GM18951 (cell line): Measurements from ENCODE around the gene SAE1.

Source experiments
- POLR2A ChIP-seq: IDR thresholded peaks from 4 replicates; pipeline ENCODE4 v1.6.1; 2011; ENCODE audit warnings: mild to moderate bottlenecking; ENCODE audit not compliant: insufficient read length, insufficient read depth; ENCODE audit errors: extremely low read depth
- in situ Hi-C: fragments of 300-500 bp; cut with MboI; formaldehyde crosslinking; loops from one replicate; pipeline ENCODE4 v1.12.0; 2022; ENCODE audit warnings: low sequenced_read_pairs, mixed read lengths, inconsistent platforms; ENCODE audit not compliant: unreplicated experiment

Gene SAE1

DNA sequence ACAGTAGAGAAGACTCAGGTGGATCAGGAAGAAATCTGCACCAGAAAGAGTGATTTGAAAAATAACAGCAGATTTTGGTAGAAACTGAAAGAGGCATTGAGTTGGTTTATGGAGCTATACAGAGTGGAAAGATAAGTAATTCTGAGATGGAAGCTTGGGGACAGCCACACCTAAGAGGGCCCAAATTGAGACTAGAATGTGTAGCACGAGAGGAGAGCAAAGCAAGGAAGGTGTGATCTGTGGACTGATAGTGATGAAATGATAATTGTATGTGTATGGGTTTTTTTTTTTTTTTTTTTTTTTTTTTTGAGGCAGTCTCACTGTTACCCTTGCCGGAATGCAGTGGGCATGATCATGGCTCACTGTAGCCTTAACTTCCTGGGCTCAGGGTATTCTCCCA is 16.3 kb downstream of the SAE1 start:
- TF ChIP-seq POLR2A: no peak
- in situ Hi-C loops: loop anchor here (10.0 kb wide), 1 partner anchor 108 kb away; the partner anchor contains the start of gene CCDC9

GRCh38 chr19:47151627-47152026 is 21.0 kb downstream of the SAE1 start:
- TF ChIP-seq POLR2A: no peak
- in situ Hi-C loops: no loop called here

DNA sequence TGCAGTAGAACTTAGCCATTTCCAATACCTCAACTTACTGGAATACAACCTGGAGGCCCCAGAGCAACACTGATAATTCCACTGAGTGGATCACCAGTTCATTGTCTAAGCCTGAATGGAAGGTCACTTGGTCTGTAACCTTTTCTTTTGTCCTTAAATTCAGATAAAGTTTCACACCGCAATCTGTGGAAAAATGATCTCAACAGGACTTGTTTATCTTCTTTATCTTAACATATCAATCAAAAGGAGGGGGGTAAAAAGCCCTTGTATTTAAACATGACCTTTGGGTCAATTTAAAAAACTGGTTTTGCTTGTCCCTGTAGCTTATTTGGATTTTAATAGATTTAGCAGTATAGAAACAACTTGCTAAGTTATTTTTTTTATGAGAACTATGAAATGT is 21.6 kb downstream of the SAE1 start:
- in situ Hi-C loops: no loop called here
- TF ChIP-seq POLR2A: no peak

GRCh38 chr19:47152632-47153031 is 22.0 kb downstream of the SAE1 start:
- in situ Hi-C loops: no loop called here
- no peak for TF ChIP-seq POLR2A

DNA sequence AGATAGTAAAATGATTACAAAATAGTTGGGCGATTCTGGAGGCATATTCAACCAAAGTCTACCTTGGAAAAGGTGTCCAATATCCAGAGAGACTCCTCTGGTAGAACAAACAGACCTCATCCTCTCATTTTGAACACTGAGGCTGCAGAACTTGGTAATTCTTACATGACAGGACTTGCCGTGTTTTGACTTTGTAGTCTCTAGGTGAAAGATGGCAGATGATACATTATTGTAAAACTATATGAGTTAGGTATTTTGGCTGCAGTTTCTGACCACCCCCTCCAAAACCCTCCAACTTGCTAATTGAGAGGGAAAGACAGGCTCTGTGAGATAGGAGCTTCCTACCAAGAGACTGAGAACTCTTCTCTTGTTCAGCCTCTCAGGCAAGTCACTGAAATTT is 22.6 kb downstream of the SAE1 start:
- in situ Hi-C loops: no loop called here

DNA sequence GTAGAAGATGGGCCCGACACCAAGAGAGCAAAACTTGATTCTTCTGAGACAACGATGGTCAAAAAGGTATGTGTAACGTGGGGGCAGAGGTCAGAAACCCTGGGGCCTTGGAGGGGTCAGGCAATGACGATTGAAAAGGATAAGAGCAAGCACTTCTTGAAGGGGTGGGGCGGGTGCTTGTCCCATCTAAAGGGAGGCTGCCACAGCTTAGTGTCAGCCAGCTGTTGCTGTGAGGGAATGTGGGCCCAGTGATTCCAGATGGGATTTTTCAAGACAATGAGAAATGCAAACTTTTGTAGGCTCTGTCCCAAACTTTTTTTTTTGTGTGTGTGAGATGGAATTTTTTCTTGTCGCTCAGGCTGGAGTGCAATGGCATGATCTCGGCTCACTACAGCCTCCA is 24.5 kb downstream of the SAE1 start:
- TF ChIP-seq POLR2A: no peak
- in situ Hi-C loops: no loop called here

More for the DNA sequence above, 22.6 kb downstream of the SAE1 start:
- no peak for TF ChIP-seq POLR2A

DNA sequence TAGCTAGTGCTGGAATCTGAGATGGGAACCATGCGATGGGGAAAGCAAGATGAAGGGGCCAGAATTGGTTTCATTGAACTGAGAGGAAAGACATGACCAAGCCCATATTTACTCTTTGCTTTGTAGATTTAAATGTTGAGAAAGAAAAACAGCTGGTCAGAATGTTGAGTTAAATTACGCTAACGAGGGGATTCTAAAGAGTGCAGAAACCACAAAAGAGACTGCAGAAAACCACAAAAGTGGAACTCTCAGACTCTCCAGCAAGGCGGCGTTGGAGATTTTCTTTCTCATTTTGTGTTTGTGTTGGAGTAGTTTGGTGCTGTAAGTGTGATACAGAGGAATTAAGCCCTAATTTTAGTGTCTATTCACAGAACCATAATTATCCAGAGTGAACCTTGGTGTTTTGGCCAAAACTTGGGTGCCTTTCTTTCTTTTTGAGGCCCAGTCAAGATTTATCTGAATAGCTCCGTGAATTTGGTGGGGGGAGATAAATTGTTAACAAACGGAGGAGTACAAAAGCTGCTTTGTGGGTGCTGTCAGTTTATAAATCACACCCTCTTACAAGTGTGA is 26.3 kb downstream of the SAE1 start:
- in situ Hi-C loops: no loop called here
- no peak for TF ChIP-seq POLR2A

- in situ Hi-C loops: no loop called here
- TF ChIP-seq POLR2A: no peak
Observed at GRCh38 chr19:47157431-47158321, 27.0 kb downstream of the SAE1 start.

- in situ Hi-C loops: no loop called here
- no peak for TF ChIP-seq POLR2A
Observed at GRCh38 chr19:47158367-47158791, 27.7 kb downstream of the SAE1 start.

DNA sequence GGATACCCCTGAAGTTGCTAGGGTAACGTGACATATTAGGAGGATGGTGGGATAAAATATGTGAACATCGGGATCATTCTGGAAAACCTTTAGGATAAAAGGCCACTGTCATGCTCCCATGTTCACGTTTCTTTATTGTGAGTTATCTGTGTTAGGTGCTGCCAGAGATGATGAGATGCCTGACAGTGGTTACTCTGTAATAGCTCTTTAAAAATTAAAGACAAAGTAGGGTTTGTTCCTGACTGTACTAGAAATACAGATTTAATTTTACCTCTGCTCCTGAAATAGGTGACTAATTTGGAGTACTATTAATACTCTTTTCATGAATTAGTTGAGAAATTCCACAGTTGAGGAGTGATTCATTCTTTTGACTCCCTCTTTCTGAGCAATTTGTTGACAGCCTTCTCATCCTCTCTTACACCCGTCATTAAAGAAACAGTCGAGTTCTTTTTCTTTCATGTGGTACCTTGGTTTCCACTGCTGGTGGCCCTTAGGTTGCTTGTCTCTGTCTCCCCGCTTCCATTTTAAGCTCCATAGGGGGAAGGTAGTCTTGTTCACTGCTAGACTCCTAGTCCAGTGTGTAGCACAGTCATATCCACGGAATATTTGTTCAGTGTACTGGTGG is 28.4 kb downstream of the SAE1 start:
- TF ChIP-seq POLR2A: no peak
- in situ Hi-C loops: no loop called here

DNA sequence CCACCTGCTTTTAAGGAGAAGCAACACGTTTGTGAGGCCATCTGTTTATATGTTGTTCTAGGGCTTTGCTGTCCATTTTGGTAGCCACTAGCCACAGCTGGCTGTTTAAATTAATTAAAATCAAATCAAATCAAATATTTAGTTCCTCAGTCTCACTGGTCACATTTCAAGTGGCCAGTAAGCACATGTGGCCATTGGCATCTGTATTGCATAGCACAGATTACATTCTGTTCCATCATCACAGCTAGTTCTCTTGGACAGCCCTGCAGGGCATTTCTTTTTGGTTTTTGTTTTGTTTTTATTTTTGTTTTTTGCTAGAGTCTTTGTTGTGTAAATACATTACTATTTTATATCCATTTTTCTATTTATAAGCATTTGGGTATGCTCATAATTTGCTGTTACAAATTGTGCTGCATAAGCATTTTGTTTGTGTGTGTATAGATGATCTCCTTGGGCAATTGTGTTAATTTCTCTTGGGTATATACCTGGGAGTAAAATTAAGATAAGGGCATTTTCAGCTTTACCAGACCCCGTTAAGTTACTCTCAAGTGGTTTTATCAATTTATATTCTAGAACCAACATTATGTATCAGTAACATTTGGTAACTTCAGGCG is 31.3 kb downstream of the SAE1 start:
- in situ Hi-C loops: no loop called here
- TF ChIP-seq POLR2A: no peak

- in situ Hi-C loops: no loop called here
- TF ChIP-seq POLR2A: no peak
Observed at GRCh38 chr19:47168065-47168464, 37.4 kb downstream of the SAE1 start.

DNA sequence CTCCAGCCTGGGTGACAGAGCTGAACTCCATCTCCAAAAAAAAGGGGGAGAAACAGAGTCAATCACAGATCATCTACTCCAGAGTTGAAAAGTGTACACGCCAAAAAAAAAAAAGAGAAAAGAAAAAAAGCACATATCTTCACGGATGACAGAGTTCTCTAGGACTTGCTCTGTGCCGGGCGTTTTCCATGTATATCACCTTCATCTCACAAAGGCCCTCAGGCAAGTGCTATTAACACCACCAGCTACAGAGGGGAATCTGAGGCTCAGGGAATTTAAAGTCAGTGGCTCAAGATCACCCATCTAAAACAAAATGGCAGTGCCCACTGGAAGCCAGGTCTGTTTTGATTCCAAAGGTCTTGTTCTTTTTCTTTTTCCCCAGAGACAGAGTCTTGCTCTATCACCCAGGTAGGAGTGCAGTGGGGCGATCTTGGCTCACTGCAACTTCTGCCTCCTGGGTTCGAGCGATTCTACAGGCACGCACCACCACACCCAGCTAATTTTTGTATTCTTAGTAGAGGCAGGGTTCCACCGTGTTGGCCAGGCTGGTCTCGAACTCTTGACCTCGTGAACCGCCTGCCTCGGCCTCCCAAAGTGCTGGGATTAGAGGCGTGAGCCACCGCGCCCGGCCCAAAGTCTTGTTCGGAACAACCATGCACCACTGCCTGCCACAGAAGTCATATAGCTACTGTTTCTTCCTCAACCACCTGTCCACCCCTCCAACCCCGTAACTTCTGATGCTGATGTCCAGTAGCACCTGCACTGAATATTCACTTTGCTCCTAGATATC is 42.2 kb downstream of the SAE1 start:
- in situ Hi-C loops: no loop called here
- no peak for TF ChIP-seq POLR2A

GRCh38 chr19:47176071-47176626 is 45.5 kb downstream of the SAE1 start:
- in situ Hi-C loops: no loop called here
- no peak for TF ChIP-seq POLR2A
